Measurements from ENCODE around the gene DSTYK. TPM values are rescaled to one million over a fixed set of nuclear protein-coding genes. Genes with fewer than 3 reads are reported as not detected.
"Not testable (repeated sequence)": the region's sequence is repeated elsewhere in the genome, so short reads cannot be mapped to it uniquely, and the experiment has no call there.

Gene DSTYK
- polyA plus RNA-seq, 1 donor from 2014 or later = 6.1 TPM

- not testable (repeated sequence) for H3K4me3 Mint-ChIP-seq, H3K27ac Mint-ChIP-seq, H3K27me3 Mint-ChIP-seq, H3K36me3 Mint-ChIP-seq, H3K9me3 Mint-ChIP-seq
- peaks cover 14 to 36% (median 21%) of the 10 kb centered on the region in 3 donors for H3K4me1 Mint-ChIP-seq
Measured at GRCh38 chr1:205233986-205234385, 22.5 kb upstream of the DSTYK start.

GRCh38 chr1:205232945-205233397 is 21.5 kb upstream of the DSTYK start:
- H3K27me3 Mint-ChIP-seq = peaks cover 4% of the 10 kb centered on the region
- peak overlapping the region in 1 of 3 donors; percentile 24 for H3K27ac Mint-ChIP-seq
- H3K36me3 Mint-ChIP-seq = no peaks in the 10 kb centered on the region
- peak overlapping the region in 1 of 4 donors; percentile 9 for H3K4me3 Mint-ChIP-seq
- H3K9me3 Mint-ChIP-seq = no peaks in the 10 kb centered on the region
- peaks cover 13 to 35% (median 18%) of the 10 kb centered on the region in 3 donors for H3K4me1 Mint-ChIP-seq

- no peaks in the 10 kb centered on the region for H3K36me3 Mint-ChIP-seq
- peak overlapping the region in 1 of 4 donors; percentile 48 for H3K4me3 Mint-ChIP-seq
- H3K27me3 Mint-ChIP-seq = peaks cover 4% of the 10 kb centered on the region
- peaks cover 13 to 30% (median 18%) of the 10 kb centered on the region in 3 donors for H3K4me1 Mint-ChIP-seq
- no peaks in the 10 kb centered on the region for H3K9me3 Mint-ChIP-seq
- no peak overlapping the region for H3K27ac Mint-ChIP-seq
Measured at GRCh38 chr1:205232127-205232820, 20.8 kb upstream of the DSTYK start.

GRCh38 chr1:205230982-205231381 is 19.5 kb upstream of the DSTYK start:
- Mint-ChIP-seq H3K4me1 (peaks cover 12 to 29% (median 21%) of the 10 kb centered on the region in 3 donors), H3K27ac (no peak overlapping the region), H3K27me3 (peaks cover 7% of the 10 kb centered on the region), H3K36me3 (no peaks in the 10 kb centered on the region), H3K4me3 (peak overlapping the region in 2 of 4 donors; percentile 44 to 49), H3K9me3 (no peaks in the 10 kb centered on the region)

GRCh38 chr1:205229916-205230700 is 18.6 kb upstream of the DSTYK start:
- Mint-ChIP-seq H3K4me1 (peaks cover 12 to 29% (median 21%) of the 10 kb centered on the region in 3 donors), H3K9me3 (no peaks in the 10 kb centered on the region), H3K4me3 (peak overlapping the region; percentile 83 to 99 (median 92)), H3K27ac (peak overlapping the region in 2 of 3 donors; percentile 31 to 46), H3K27me3 (peaks cover 7% of the 10 kb centered on the region), H3K36me3 (no peaks in the 10 kb centered on the region)

- peak overlapping the region; percentile 83 to 99 (median 92) for H3K4me3 Mint-ChIP-seq
- H3K4me1 Mint-ChIP-seq = peaks cover 12 to 29% (median 21%) of the 10 kb centered on the region in 3 donors
- peak overlapping the region in 2 of 3 donors; percentile 46 to 73 for H3K27ac Mint-ChIP-seq
- H3K27me3 Mint-ChIP-seq = peaks cover 7% of the 10 kb centered on the region
- no peaks in the 10 kb centered on the region for H3K9me3 Mint-ChIP-seq
- no peaks in the 10 kb centered on the region for H3K36me3 Mint-ChIP-seq
Measured at GRCh38 chr1:205229399-205229871, 17.9 kb upstream of the DSTYK start.

- no peak overlapping the region for H3K27ac Mint-ChIP-seq
- peaks cover 8% of the 10 kb centered on the region for H3K27me3 Mint-ChIP-seq
- H3K36me3 Mint-ChIP-seq = no peaks in the 10 kb centered on the region
- peaks cover 0 to 1% (median 0%) of the 10 kb centered on the region in 3 donors for H3K9me3 Mint-ChIP-seq
- H3K4me3 Mint-ChIP-seq = peak overlapping the region; percentile 83 to 99 (median 92)
- H3K4me1 Mint-ChIP-seq = peaks cover 10 to 26% (median 21%) of the 10 kb centered on the region in 3 donors
Measured at GRCh38 chr1:205228093-205228521, 16.6 kb upstream of the DSTYK start.

GRCh38 chr1:205227584-205228013 is 16.1 kb upstream of the DSTYK start, which contains the start of gene TMCC2:
Gene TMCC2, plus strand, starts transcription at chr1:205227946. Its CDS starts 619 bp downstream, at chr1:205228565.
- peak within 1 kb of the TSS; percentile 11 to 88 (median 63) for H3K27ac Mint-ChIP-seq
- H3K36me3 Mint-ChIP-seq = no peaks in the 10 kb centered on the region
- H3K9me3 Mint-ChIP-seq = peaks cover 0 to 1% (median 0%) of the 10 kb centered on the region in 3 donors
- H3K27me3 Mint-ChIP-seq = peaks cover 9% of the 10 kb centered on the region
- H3K4me3 Mint-ChIP-seq = peak within 1 kb of the TSS; percentile 89 to 99 (median 92)
- peaks cover 10 to 23% (median 21%) of the 10 kb centered on the region in 3 donors for H3K4me1 Mint-ChIP-seq

GRCh38 chr1:205226868-205227583 is 15.5 kb upstream of the DSTYK start:
- peaks cover 9% of the 10 kb centered on the region for H3K27me3 Mint-ChIP-seq
- no peaks in the 10 kb centered on the region for H3K36me3 Mint-ChIP-seq
- peak overlapping the region in 2 of 3 donors; percentile 63 to 88 for H3K27ac Mint-ChIP-seq

GRCh38 chr1:205225901-205226765 is 14.6 kb upstream of the DSTYK start:
- Mint-ChIP-seq H3K27ac (peak overlapping the region in 1 of 3 donors; percentile 17), H3K9me3 (peaks cover 0 to 1% (median 0%) of the 10 kb centered on the region in 3 donors), H3K4me1 (peaks cover 10 to 19% (median 16%) of the 10 kb centered on the region in 3 donors), H3K4me3 (peak overlapping the region in 1 of 4 donors; percentile 89), H3K27me3 (peaks cover 9% of the 10 kb centered on the region), H3K36me3 (no peaks in the 10 kb centered on the region)

More at GRCh38 chr1:205226868-205227583, 15.5 kb upstream of the DSTYK start:
- Mint-ChIP-seq H3K9me3 (peaks cover 0 to 1% (median 0%) of the 10 kb centered on the region in 3 donors), H3K4me3 (peak overlapping the region; percentile 83 to 89 (median 88)), H3K4me1 (peaks cover 10 to 21% (median 18%) of the 10 kb centered on the region in 3 donors)

- H3K27ac Mint-ChIP-seq = no peak overlapping the region
- H3K9me3 Mint-ChIP-seq = peaks cover 0 to 1% (median 0%) of the 10 kb centered on the region in 3 donors
- H3K36me3 Mint-ChIP-seq = no peaks in the 10 kb centered on the region
- H3K27me3 Mint-ChIP-seq = peaks cover 9% of the 10 kb centered on the region
- peaks cover 2 to 13% (median 12%) of the 10 kb centered on the region in 3 donors for H3K4me1 Mint-ChIP-seq
- H3K4me3 Mint-ChIP-seq = no peak overlapping the region
Measured at GRCh38 chr1:205224736-205225135, 13.2 kb upstream of the DSTYK start.

GRCh38 chr1:205220421-205220820 is 8.9 kb upstream of the DSTYK start:
- Mint-ChIP-seq H3K4me1 (peaks cover 0 to under 1% (median 0%) of the 10 kb centered on the region in 3 donors), H3K27ac (no peak overlapping the region), H3K27me3 (peaks cover 2% of the 10 kb centered on the region), H3K36me3 (peaks cover 2% of the 10 kb centered on the region), H3K4me3 (no peak overlapping the region), H3K9me3 (peaks cover 0 to 1% (median 0%) of the 10 kb centered on the region in 3 donors)

- H3K27ac Mint-ChIP-seq = no peak overlapping the region
- H3K4me1 Mint-ChIP-seq = peaks cover 1 to 14% (median 3%) of the 10 kb centered on the region in 3 donors
- H3K4me3 Mint-ChIP-seq = no peak overlapping the region
- no peaks in the 10 kb centered on the region for H3K27me3 Mint-ChIP-seq
- H3K36me3 Mint-ChIP-seq = peaks cover 2% of the 10 kb centered on the region
- no peaks in the 10 kb centered on the region for H3K9me3 Mint-ChIP-seq
Measured at GRCh38 chr1:205217418-205217817, 5.9 kb upstream of the DSTYK start.
